HG02798 (cell line): ENCODE results near the gene MYH1.

Experiments
- ATAC-seq: cut with Tn5 transposase; IDR thresholded peaks from one replicate; pipeline ENCODE4 v1.9.1; 2021; ENCODE audit warnings: mild to moderate bottlenecking; ENCODE audit not compliant: unreplicated experiment, poor library complexity

The MYH1 gene

GRCh38 chr17:10492004-10492403, 26.3 kb downstream of the MYH1 start:
- no peak for ATAC-seq

DNA sequence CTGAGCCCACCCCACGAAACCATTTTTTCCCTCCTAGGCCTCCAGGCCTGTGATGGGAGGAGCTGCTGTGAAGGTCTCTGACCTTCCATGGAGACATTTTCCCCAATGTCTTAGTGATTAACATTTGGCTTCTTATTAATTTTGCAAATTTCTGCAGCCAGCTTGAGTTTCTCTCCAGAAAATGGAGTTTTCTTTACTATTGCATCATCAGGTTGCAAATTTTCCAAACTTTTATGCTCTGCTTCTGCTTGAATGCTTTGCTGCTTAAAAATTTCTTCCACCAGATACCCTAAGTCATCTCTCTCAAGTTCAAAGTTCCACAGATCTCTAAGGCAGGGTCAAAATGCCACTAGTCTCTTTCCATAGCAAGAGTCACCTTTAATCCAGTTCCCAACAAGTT, 36.1 kb downstream of the MYH1 start:
- ATAC-seq = no peak

- no peak for ATAC-seq
Measured at GRCh38 chr17:10477701-10478100, 40.6 kb downstream of the MYH1 start.

DNA sequence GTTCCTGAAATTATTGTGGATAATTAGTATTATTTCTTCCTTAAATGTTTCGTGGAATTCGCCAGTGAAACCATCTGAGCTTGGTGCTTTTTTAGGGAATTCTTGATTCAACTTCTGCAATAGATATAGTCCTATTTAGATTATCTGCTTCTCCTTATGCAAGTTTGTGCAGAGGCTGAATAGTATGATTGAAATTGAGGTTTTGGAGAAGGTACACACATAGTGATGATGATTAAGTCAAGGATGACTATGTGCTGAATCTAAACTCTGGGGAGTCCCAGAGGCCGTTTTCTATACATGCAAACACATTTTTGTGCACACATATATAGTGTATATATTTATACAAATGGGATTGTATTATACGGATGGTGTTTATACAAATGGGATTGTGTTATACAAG, 43.8 kb downstream of the MYH1 start:
- ATAC-seq = no peak

DNA sequence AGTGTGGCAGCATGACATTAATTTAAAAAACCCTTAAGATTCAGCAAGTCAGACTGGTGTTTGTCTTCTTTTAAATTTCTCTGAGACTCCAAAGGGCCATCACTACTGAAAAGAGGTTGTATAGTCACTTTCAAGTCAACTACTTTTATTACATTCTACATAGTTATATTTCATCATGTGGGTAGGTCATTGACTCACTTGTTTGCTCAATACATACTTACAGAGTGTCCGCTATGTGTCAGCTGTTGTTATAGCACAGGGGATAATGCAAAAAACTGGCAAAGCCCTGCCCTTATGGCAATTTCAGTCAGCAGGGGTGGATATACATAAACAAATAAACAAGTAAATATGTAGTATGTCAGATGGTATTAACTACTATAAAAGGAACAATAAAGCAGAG, 46.5 kb downstream of the MYH1 start:
- ATAC-seq = no peak

DNA sequence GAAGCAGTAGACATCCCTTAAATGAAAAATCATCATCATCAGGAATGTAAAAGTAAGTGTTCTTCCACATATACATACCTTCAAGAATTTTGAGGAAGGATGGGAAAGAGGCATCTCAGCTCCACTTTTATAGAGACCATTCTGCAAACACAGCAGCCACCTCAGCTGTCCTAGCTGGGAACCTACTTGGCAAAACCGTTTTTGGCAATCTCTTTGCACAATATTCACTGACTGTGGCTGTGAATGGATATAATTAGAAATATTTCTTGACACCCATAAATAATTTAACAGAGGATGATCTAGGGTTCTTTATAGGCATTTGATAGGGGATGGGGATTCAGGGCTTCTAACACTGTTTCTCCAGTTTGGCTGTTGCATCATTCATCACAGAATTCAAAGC, 48.9 kb downstream of the MYH1 start, which contains the start of gene MYH4:
MYH4 (minus strand) TSS at position 101 of the 400 bp plus-strand sequence. CDS start 2,814 bp downstream, outside the sequence.
- no peak for ATAC-seq

GRCh38 chr17:10463402-10463801, 54.9 kb downstream of the MYH1 start:
- ATAC-seq = no peak

DNA sequence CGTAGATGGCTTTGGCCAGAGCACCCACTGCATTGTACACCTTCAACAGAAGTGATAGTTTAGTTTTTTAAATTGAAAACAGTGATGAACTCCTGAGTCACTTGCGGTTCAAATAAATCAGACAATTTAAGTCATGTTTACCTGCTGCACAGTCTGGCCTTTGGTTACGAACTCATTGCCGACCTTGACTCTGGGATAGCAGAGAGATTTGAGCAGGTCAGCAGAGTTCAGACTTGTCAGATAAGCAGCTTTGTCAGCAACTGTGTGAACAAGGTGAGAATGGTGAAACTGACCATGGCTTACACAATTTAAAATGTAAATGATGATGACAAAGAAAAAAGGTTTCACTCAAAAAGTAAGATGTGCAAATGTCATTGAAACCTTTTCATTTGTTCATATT, 58.3 kb downstream of the MYH1 start:
- ATAC-seq = no peak

DNA sequence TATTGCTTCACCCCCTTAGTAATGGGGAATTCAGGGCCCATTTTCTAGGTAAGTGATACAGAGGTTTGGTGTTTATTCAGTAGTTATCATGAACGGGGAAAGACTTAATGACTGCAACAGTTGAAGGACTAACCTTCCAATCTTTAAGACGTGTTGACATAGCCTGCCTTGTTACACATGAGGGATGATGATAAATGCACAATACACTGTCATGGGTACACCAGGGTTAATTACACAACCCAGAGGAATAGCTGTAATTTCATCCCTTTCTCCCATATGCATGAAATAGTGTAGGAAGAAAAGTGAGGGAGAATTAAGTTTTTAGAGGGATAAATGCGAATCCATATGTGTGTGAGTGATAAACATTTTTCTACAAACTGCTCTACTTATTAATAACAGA, 59.6 kb downstream of the MYH1 start:
- no peak for ATAC-seq

DNA sequence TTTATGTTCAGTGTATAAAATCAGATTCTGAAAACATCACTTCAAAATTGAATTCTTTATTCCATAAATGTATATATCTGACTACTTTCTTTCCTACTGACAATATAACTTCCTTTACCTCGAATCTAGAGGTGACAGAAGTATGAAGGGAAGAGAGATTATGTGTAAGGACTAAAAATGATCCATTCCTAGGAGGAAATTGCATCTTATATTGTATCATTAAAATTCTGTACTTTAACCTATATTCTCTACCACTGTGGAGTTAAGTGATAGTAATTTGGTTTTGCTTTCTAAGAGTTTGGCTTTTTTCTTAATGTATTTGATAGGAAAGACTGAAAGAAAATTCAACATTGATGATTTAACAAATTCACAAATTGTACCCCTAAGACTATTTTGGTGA, 60.4 kb downstream of the MYH1 start:
- no peak for ATAC-seq

- no peak for ATAC-seq
Measured at GRCh38 chr17:10447026-10447931, 71.1 kb downstream of the MYH1 start.
